ENCODE data around the gene HADH.

Gene HADH

DNA sequence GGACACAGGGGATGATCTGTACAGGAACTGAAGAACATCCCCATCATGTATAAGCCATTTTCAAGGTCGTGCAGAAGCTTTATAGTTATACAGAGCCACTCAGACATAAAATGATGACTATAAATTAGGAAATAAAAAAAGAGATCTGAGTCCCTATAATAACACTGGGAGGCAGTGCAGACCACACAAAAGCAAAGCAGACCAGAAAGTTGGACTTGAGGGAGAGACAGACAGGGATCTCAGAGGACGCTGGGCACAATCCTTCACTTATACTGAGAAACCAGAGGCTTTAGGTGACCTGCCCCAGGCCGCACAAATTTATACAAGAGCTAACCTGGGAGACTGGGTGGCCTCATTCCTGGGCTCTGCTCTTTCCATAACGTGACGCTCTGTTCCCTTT lies 70.5 kb downstream of the HADH start:
- DNase-seq = peak; percentile 53

- DNase-seq = no peak
These were observed 71.1 kb downstream of the HADH start for GRCh38 chr4:108060686-108061321.

- DNase-seq = peak; percentile 83
These were observed 78.8 kb downstream of the HADH start for GRCh38 chr4:108068442-108068841.

DNA sequence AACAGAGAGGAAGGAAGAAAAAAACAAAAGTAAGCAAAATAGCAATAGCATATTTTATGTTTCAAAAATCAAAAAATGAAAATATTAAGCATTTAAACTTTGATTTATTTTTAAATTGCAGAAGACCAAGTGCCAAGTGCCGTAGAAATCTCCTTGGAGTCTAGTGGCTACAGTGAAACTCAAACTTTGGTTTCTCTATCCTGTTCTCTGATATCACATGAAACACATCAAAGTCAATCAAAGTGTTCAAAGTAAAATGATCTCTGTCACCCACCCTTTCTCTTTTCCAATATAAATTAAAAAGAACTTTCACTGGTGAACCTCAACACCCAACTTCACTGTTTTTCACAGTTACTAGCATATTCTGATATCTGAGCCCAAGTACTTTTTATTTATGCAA lies 81.1 kb downstream of the HADH start:
- DNase-seq = no peak

DNA sequence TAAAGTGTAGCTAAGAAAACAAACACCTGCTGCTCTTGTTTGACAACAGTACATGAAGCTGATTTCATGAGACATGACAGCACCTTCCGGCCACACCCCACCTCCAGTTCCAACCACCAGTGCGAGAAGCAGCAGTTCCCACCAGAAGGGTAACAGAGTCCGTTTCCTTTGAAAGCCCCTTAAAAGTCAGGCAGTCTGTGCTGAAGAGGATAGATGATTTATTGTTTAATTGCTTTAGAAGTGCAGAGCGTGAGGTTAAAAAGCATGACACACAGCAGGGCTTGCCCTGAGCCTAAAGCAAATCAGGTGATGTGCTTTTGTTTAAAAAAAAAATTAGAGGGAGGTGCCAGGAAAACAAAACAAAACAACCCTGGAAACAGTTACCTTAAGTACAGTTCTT lies 82.6 kb downstream of the HADH start:
- no peak for DNase-seq

DNA sequence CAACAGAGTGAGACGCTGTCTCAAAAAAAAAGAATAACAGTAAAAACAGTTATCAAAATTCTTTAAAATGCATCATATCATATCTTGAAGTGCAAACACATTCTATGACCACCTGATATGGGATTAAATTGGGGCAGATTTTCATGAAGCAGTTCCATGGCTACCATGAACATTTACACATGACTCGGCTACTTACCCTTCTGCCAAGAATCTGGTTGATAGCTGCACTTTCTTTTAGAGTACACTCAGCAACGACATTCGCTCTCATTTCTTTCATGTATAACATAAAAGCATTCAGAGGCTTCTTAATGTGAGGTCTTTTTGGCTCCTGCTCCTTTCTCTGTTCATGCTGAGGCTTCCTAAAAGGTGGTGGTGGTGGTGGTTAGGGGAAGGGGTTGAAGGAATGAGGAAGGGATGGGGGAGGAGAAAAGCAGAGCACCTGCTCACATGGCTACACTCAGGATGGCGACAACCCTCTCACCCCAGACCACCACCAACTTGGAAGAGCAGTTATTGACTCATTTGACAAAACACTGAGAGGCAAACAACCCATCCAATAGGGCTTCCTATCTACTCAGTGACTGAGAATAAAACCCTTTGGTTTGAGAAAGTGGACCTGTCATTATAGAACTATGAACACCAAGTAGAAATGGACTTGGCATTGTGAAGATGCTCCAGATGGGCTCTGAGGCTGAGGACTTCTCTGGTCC lies 88.5 kb downstream of the HADH start:
- peak; percentile 16 for DNase-seq

- DNase-seq = no peak
These were observed 91.1 kb downstream of the HADH start for GRCh38 chr4:108080747-108081146.

DNA sequence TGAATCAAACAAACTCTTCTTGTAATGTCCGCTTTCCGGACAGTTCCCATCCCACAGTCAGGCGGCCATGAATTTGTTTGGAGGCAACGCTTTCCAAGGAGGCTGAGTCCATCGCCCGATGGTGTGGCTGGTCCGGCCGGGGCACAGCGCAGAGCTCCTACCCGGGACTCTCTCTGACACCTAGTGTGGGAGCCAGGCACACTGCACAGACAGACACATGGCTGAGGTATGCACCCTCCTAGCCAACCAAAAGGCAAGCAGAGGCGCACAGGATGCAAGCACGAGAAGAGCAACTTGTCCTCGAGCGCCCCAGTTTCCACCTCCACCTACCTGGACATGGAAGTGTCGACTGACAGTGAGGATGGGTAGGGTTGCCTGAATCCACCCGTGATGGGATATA lies 91.6 kb downstream of the HADH start:
- no peak for DNase-seq
